ENCODE results near the gene DNAI1.

DNAI1 gene

DNA sequence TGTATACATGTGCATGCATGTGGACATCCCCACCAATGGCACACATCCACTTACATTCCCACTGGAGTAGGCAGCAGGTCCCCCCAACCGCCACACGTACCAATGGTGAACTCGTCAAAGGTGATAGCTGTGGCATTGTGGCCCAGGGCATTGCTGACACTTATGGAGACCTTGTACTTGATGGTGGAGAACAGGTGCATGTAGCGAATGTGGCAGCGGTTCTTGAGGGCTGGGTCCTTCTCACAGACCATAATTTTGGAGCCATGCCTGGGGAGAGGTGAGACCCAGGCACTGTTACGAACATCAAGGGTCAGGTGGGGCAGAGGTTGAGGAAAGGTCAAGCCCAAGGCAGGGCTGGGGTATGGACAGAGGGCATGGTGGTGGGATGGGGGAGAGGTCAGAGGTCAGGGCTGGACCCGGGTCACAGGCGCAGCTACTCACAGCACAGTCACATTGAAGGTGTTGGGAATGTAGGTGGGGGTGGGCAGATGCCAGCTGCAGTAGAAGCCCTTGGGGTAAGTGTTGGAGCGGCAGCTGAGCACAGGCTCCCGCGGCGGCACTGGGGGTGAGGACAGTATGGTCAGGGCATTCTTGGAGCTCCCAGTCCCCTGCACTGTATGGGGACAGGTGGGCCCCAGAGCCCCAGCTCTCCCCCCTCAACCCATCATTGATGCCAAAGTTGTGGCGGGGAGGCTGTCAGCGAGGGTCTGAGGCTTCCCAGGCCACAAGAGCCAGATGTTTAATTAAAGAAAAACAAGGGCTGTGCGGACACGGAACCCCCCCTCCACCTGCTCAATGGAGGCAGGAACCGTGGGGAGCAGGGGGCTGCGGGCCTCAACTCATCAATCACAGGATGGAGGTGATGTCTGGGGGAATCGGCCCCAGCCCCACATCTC lies 99.1 kb downstream of the DNAI1 start:
- TF ChIP-seq POLR2AphosphoS5 (IDR thresholded peaks at IDR 0.05; ENCODE audit: low read depth, low read length) = no peak
- no peak for TF ChIP-seq SIN3A (IDR thresholded peaks at IDR 0.05; ENCODE audit: borderline replicate concordance, insufficient read depth, low read length)
- TF ChIP-seq, protein P1, sequence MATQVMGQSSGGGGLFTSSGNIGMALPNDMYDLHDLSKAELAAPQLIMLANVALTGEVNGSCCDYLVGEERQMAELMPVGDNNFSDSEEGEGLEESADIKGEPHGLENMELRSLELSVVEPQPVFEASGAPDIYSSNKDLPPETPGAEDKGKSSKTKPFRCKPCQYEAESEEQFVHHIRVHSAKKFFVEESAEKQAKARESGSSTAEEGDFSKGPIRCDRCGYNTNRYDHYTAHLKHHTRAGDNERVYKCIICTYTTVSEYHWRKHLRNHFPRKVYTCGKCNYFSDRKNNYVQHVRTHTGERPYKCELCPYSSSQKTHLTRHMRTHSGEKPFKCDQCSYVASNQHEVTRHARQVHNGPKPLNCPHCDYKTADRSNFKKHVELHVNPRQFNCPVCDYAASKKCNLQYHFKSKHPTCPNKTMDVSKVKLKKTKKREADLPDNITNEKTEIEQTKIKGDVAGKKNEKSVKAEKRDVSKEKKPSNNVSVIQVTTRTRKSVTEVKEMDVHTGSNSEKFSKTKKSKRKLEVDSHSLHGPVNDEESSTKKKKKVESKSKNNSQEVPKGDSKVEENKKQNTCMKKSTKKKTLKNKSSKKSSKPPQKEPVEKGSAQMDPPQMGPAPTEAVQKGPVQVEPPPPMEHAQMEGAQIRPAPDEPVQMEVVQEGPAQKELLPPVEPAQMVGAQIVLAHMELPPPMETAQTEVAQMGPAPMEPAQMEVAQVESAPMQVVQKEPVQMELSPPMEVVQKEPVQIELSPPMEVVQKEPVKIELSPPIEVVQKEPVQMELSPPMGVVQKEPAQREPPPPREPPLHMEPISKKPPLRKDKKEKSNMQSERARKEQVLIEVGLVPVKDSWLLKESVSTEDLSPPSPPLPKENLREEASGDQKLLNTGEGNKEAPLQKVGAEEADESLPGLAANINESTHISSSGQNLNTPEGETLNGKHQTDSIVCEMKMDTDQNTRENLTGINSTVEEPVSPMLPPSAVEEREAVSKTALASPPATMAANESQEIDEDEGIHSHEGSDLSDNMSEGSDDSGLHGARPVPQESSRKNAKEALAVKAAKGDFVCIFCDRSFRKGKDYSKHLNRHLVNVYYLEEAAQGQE (IDR thresholded peaks at IDR 0.05; ENCODE audit: insufficient read depth in 1 of 2, low read depth in 2 of 2, low read length in 2 of 2) = no peak
- TF ChIP-seq FOXP2 (optimal IDR thresholded peaks at IDR 0.05; ENCODE audit: borderline replicate concordance, extremely low read depth, extremely low read length, insufficient read depth) = no peak
- TF ChIP-seq TAF1 (IDR thresholded peaks at IDR 0.05; ENCODE audit: borderline replicate concordance, insufficient read depth, low read length) = no peak

DNA sequence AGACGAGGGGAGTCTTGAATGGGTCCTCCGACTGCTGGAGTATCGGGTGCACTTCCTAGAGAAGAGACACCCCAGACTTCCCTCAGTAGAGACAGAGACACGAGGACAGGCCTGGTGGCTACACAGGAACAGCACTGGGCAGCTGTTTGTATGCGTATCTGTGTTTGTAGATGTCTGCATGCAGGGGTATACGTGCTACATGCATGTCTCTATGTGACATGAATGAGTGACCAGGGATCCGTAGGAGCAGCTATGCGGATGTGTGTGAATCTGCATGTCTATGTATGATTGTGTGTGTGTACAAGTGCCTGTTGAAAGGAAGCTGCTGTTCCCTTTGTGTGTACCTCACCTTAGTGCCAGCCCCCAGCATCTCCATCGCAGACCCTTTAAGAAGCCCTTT lies 99.8 kb downstream of the DNAI1 start:
- TF ChIP-seq POLR2AphosphoS5 (IDR thresholded peaks at IDR 0.05; ENCODE audit: low read depth, low read length) (no peak), TAF1 (IDR thresholded peaks at IDR 0.05; ENCODE audit: borderline replicate concordance, insufficient read depth, low read length) (no peak), SIN3A (IDR thresholded peaks at IDR 0.05; ENCODE audit: borderline replicate concordance, insufficient read depth, low read length) (no peak), FOXP2 (optimal IDR thresholded peaks at IDR 0.05; ENCODE audit: borderline replicate concordance, extremely low read depth, extremely low read length, insufficient read depth) (no peak)
- TF ChIP-seq, protein P1 (IDR thresholded peaks at IDR 0.05; ENCODE audit: insufficient read depth in 1 of 2, low read depth in 2 of 2, low read length in 2 of 2) = no peak

DNA sequence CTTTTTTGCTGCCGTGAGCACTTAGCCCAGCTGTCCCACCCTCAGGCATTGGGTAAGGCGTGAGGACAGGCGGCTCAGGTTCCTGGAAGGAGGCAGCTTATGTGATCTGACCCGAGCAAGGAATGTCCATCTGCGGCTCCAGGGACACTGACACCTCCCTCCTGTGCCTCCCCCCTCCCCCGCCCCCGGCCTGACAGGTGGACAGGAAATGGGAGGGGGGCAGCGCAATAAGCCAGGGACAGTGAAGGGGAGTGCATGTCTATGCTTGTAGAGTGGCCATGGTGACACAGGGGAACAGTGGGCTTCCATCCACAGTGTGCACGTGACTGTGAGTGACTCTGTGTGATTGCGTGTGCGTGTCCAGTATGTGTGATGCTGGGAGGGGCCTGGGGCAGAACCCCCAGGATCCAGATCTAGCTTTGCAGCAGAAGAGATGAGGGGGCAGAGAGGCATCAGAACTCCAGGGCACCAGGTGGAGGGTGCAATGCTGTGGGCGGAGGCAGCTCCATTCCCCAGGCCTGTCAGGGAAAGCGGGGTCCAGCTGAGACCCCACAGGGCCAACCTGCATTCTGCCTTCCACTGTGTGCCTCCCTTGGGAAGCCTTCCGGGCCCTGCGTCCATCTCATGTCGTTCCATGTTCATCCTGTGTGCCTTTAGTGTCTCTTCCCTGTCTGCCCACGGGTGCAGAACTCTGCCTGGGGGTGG lies 100.5 kb downstream of the DNAI1 start:
- no peak for TF ChIP-seq FOXP2 (optimal IDR thresholded peaks at IDR 0.05; ENCODE audit: borderline replicate concordance, extremely low read depth, extremely low read length, insufficient read depth)
- TF ChIP-seq SIN3A (IDR thresholded peaks at IDR 0.05; ENCODE audit: borderline replicate concordance, insufficient read depth, low read length) = no peak
- TF ChIP-seq, protein P1 (IDR thresholded peaks at IDR 0.05; ENCODE audit: insufficient read depth in 1 of 2, low read depth in 2 of 2, low read length in 2 of 2) = no peak
- TF ChIP-seq POLR2AphosphoS5 (IDR thresholded peaks at IDR 0.05; ENCODE audit: low read depth, low read length) = no peak
- no peak for TF ChIP-seq TAF1 (IDR thresholded peaks at IDR 0.05; ENCODE audit: borderline replicate concordance, insufficient read depth, low read length)

DNA sequence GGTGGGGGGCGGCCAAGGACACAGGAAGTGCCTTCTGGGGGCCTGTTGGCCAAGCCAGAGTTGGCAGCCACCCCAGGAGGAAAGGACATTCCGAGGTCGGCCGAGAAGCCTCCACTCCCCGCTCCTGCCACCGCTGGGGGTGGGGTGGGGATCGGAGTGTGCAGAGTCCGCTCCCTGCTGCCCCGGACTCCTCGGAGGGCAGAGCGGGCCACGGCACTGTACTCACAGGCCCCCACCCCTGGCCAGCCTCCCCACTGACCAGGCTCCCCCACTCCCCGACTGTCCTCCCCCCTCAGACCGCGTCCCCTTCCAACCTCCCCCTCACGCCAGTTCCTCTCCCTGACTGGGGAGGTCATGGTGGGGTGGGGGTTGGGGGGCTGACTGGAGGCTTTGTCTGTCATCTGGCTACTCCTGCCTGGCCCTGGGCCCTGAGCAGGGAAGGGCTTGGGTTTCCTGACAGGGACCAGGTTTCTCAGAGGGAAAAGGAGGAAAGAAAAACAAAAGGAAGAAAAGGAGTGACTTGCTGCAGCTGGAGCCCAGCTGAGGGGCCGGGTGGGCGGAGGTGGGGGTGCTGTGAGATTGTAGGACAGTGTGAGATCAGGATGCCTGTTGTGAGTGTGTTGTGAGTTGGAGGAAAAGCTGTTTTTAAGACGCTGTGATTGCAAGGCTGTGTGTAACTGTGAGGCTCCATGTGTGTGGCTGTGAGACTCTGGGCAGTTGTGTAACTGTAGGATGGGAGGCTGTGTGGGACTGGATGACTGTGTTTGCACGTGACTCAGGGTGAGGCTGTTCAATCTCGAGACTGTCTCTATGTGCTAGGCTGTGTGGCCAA lies 101.2 kb downstream of the DNAI1 start:
- TF ChIP-seq, protein P1 (IDR thresholded peaks at IDR 0.05; ENCODE audit: insufficient read depth in 1 of 2, low read depth in 2 of 2, low read length in 2 of 2) = no peak

All from PFSK-1 (cell line).